Endothelial cell of umbilical vein (primary cell): ENCODE measurements around the gene TNS1. TPM values are rescaled to one million over a fixed set of nuclear protein-coding genes. Genes with fewer than 3 reads are reported as not detected.

Experiments
- BruUV-seq: library from RNA; stranded (reverse); fragments of 400-500 nt; replicated peaks from 2 replicates; lab custom pipeline; 2021; lab: Mats Ljungman, UMichigan
- CTCF ChIA-PET: fragments of 300-600, 350-600 bp; sonication (Branson Sonifier 250); formaldehyde crosslinking; loops from one replicate; lab custom pipeline; 2021; ENCODE audit warnings: antibody characterized with exemption, inconsistent platforms; lab: Charles Lee
- POLR2A ChIA-PET: fragments of 300-600, 350-600 bp; sonication (Branson Sonifier 250); formaldehyde crosslinking; loops from one replicate; lab custom pipeline; 2021; ENCODE audit warnings: antibody characterized with exemption, inconsistent platforms; lab: Charles Lee
- DNase-seq: peaks from one replicate; pipeline ENCODE4 v3.0.0-alpha.2; 2011; ENCODE audit warnings: low read depth, low spot score
- FAIRE-seq: peaks from 2 replicates; lab custom pipeline; 2011; peaks lifted over from hg19 to GRCh38; lab: Jason Lieb, UNC
- H2AFZ ChIP-seq: 2 replicates; pipeline ENCODE4 v1.6.0; 2012; ENCODE audit warnings: low read depth, low read length, control low read depth, inconsistent platforms
- H3K27ac ChIP-seq: 2 replicates; pipeline ENCODE4 v1.5.1; 2011; ENCODE audit warnings: low read depth, mild to moderate bottlenecking, control low read depth, low read length, moderate library complexity; ENCODE audit not compliant: insufficient read depth
- H3K27me3 ChIP-seq, 2 experiments: 2 replicates each; pipeline versions ENCODE4 v1.6.0 to v1.6.1; 2011; ENCODE audit warnings: low read length in 2 of 2, mixed read lengths in 1 of 2; ENCODE audit not compliant: control insufficient read depth in 2 of 2, insufficient read depth in 2 of 2
- H3K36me3 ChIP-seq, 2 experiments: 2 replicates in 1 of 2; 3 replicates in 1 of 2; pipeline ENCODE4 v1.5.1; 2011; ENCODE audit warnings: low read length in 2 of 2, mild to moderate bottlenecking in 1 of 2, moderate library complexity in 1 of 2; ENCODE audit not compliant: control insufficient read depth in 2 of 2, insufficient read depth in 2 of 2; ENCODE audit errors: extremely low read depth in 1 of 2
- H3K4me1 ChIP-seq: 3 replicates; pipeline ENCODE4 v1.5.1; 2011; ENCODE audit warnings: mild to moderate bottlenecking, low read length; ENCODE audit not compliant: control insufficient read depth, insufficient read depth; ENCODE audit errors: extremely low read depth
- H3K4me2 ChIP-seq: 2 replicates; pipeline ENCODE4 v1.6.1; 2011; ENCODE audit warnings: low read length, control low read depth, mixed read lengths; ENCODE audit not compliant: insufficient read depth
- H3K4me3 ChIP-seq, 3 experiments: fragments of 200-600 bp in 1 of 3; sonication (generic), shearing (Covaris generic) in 1 of 3; replicated peaks in 1 of 3; 2 replicates each; pipeline ENCODE4 v1.5.1; 2011 to 2016; ENCODE audit warnings: control low read depth in 3 of 3, low read length in 3 of 3, mild to moderate bottlenecking in 2 of 3, inconsistent platforms in 1 of 3, low read depth in 1 of 3, moderate library complexity in 1 of 3; ENCODE audit not compliant: insufficient read depth in 1 of 3
- H3K79me2 ChIP-seq: 2 replicates; pipeline ENCODE4 v1.6.0; 2012; ENCODE audit warnings: low read length, inconsistent platforms; ENCODE audit not compliant: control insufficient read depth, insufficient read depth
- H3K9ac ChIP-seq: replicated peaks from 2 replicates; pipeline ENCODE3; 2011; ENCODE audit warnings: low read length, control low read depth; ENCODE audit not compliant: insufficient read depth; ENCODE audit errors: extremely low read depth
- H3K9me1 ChIP-seq: replicated peaks from 3 replicates; pipeline ENCODE4 v1.6.0; 2011; ENCODE audit warnings: mild to moderate bottlenecking, low read length; ENCODE audit not compliant: control insufficient read depth, insufficient read depth; ENCODE audit errors: extremely low read depth
- H3K9me3 ChIP-seq: replicated peaks from 2 replicates; pipeline ENCODE4 v1.5.1; 2012; ENCODE audit warnings: low read length, inconsistent platforms; ENCODE audit not compliant: control insufficient read depth, insufficient read depth
- H4K20me1 ChIP-seq: replicated peaks from 2 replicates; pipeline ENCODE3; 2011; ENCODE audit warnings: mild to moderate bottlenecking, low read length; ENCODE audit not compliant: control insufficient read depth, insufficient read depth; ENCODE audit errors: extremely low read depth
- CTCF ChIP-seq, 2 donors: IDR thresholded peaks; 1 replicate in 1 of 2; 2 replicates in 1 of 2; pipeline ENCODE4 v1.5.1; 2011; ENCODE audit warnings: low read length in 2 of 2, mild to moderate bottlenecking in 2 of 2, moderate library complexity in 2 of 2, control low read depth in 1 of 2, inconsistent platforms in 1 of 2, low read depth in 1 of 2; ENCODE audit not compliant: insufficient read depth in 1 of 2; ENCODE audit errors: extremely low read depth in 1 of 2
- EZH2 ChIP-seq: IDR thresholded peaks from 2 replicates; pipeline ENCODE4 v1.6.1; 2012; ENCODE audit warnings: borderline replicate concordance, low read depth, mild to moderate bottlenecking, moderate library complexity, low read length, inconsistent platforms; ENCODE audit not compliant: severe bottlenecking
- FOS ChIP-seq: IDR thresholded peaks from 2 replicates; pipeline ENCODE4 v1.6.1; 2011; ENCODE audit warnings: mild to moderate bottlenecking, low read length, moderate library complexity, borderline replicate concordance; ENCODE audit not compliant: insufficient read depth
- GATA2 ChIP-seq: IDR thresholded peaks from 2 replicates; pipeline ENCODE4 v1.7.0; 2011; ENCODE audit warnings: low read depth, mild to moderate bottlenecking, moderate library complexity, mixed read lengths, low read length; ENCODE audit not compliant: insufficient read length, insufficient read depth
- JUN ChIP-seq: IDR thresholded peaks from 2 replicates; pipeline ENCODE4 v1.6.1; 2011; ENCODE audit warnings: borderline replicate concordance, low read depth; ENCODE audit not compliant: insufficient read length, insufficient read depth
- MYC ChIP-seq: IDR thresholded peaks from one replicate; pipeline ENCODE4 v1.6.1; 2011; ENCODE audit warnings: mild to moderate bottlenecking, low read depth, low read length
- POLR2A ChIP-seq: IDR thresholded peaks from 2 replicates; pipeline ENCODE4 v1.6.1; 2012; ENCODE audit warnings: low read depth, mild to moderate bottlenecking, control low read depth, low read length
- POLR2AphosphoS5 ChIP-seq: IDR thresholded peaks from 2 replicates; pipeline ENCODE4 v1.6.1; 2012; ENCODE audit warnings: low read depth, mild to moderate bottlenecking, control low read depth, low read length, moderate library complexity; ENCODE audit not compliant: insufficient read depth
- dilution Hi-C: fragments of 300-500 bp; cut with MboI; formaldehyde crosslinking; loops from one replicate; pipeline ENCODE4 v1.15.0; 2019; ENCODE audit warnings: low sequenced_read_pairs; ENCODE audit not compliant: extremely low pct_ligation_motif_present
- intact Hi-C: fragments of 100-400 bp; cut with micrococcal nuclease; formaldehyde crosslinking; loops from one replicate; pipeline ENCODE4 v1.10.0; 2022
- polyA plus RNA-seq, 4 experiments: library from polyadenylated mRNA; depleted of rRNA in 3 of 4; stranded (reverse) in 3 of 4; unstranded in 1 of 4; fragments of >200 nt; gene quantifications; 2 replicates each; pipeline versions ENCODE4 v1.2.1 to v1.2.3, GENCODE V29; 2011 to 2012; ENCODE audit warnings: missing spikeins in 1 of 4
- total RNA-seq: library from RNA; stranded (reverse); gene quantifications from 2 replicates; pipeline ENCODE4 v1.2.3, GENCODE V29; 2021
- TF ChIP-seq, protein P1 (sequence below): IDR thresholded peaks from 2 replicates; pipeline ENCODE4 v1.6.1; 2011; ENCODE audit not compliant: insufficient read depth, insufficient read length

The TNS1 gene
- total and polyA plus RNA-seq, 2 donors (not counting 3 experiments of a cell fraction or from before 2014, with no cell fraction given) = 11.0 to 52.1 TPM

GRCh38 chr2:217753460-217754200 is 249.2 kb downstream of the TNS1 start:
- DNase-seq (no peak), FAIRE-seq (no peak)
- Histone ChIP-seq H3K4me3 (no peak overlapping the region), H4K20me1 (no peaks in the 10 kb centered on the region), H3K4me2 (no peak overlapping the region), H3K27ac (no peak overlapping the region), H3K36me3 (no peaks in the 10 kb centered on the region), H3K27me3 (peaks cover 3 to 4% of the 10 kb centered on the region in 2 experiments), H3K4me1 (no peaks in the 10 kb centered on the region), H2AFZ (no peak overlapping the region), H3K9me1 (no peaks in the 10 kb centered on the region), H3K9ac (no peak overlapping the region), H3K79me2 (no peaks in the 10 kb centered on the region), H3K9me3 (no peaks in the 10 kb centered on the region)
- no TSS peak for BruUV-seq
- TF ChIP-seq POLR2AphosphoS5 = no peak
- TF ChIP-seq CTCF (IDR thresholded peaks at IDR 0.05; ENCODE audit: extremely low read depth in 1 of 2, insufficient read depth in 1 of 2, low read depth in 1 of 2, low read length in 2 of 2) = no peak
- TF ChIP-seq, protein P1, sequence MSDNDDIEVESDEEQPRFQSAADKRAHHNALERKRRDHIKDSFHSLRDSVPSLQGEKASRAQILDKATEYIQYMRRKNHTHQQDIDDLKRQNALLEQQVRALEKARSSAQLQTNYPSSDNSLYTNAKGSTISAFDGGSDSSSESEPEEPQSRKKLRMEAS = no peak
- TF ChIP-seq MYC = no peak
- TF ChIP-seq EZH2 = no peak
- TF ChIP-seq FOS = no peak
- no peak for TF ChIP-seq POLR2A
- no peak for TF ChIP-seq JUN
- no peak for TF ChIP-seq GATA2
- dilution Hi-C loops (no loop called here), intact Hi-C loops (loop anchor here (10.0 kb wide), 1 partner anchor 1239 kb away; no protein-coding TSS in a partner anchor)
- POLR2A ChIA-PET = no interaction called here
- CTCF ChIA-PET = interaction anchor here (1.2 kb wide), 2 partner anchors 103 kb away, joined by 4 read pairs; no protein-coding TSS in a partner anchor
